Neuronal stem cell (in vitro differentiated cells): ENCODE data around the gene BCAS3.

Source experiments
- DNase-seq: peaks from one replicate; pipeline ENCODE4 v3.0.0-alpha.2; 2013; ENCODE audit warnings: low spot score
- H2AFZ ChIP-seq: one replicate; pipeline ENCODE4 v1.6.1; 2013; ENCODE audit warnings: mild to moderate bottlenecking, low read length, inconsistent platforms
- H2AK5ac ChIP-seq: 2 replicates; pipeline ENCODE4 v1.6.1; 2013; ENCODE audit warnings: low read depth, mild to moderate bottlenecking, inconsistent platforms, low read length, moderate library complexity, mixed read lengths
- H2BK120ac ChIP-seq: 2 replicates; pipeline ENCODE4 v1.6.1; 2013; ENCODE audit warnings: low read depth, mild to moderate bottlenecking, inconsistent platforms, low read length, moderate library complexity, mixed read lengths
- H2BK12ac ChIP-seq: one replicate; pipeline ENCODE4 v1.6.1; 2013; ENCODE audit warnings: low read length, inconsistent platforms
- H2BK15ac ChIP-seq: 2 replicates; pipeline ENCODE4 v1.6.1; 2013; ENCODE audit warnings: mild to moderate bottlenecking, low read length, inconsistent platforms, mixed read lengths
- H2BK5ac ChIP-seq: one replicate; pipeline ENCODE4 v1.6.1; 2013; ENCODE audit warnings: inconsistent platforms, mild to moderate bottlenecking, low read length, moderate library complexity
- H3K14ac ChIP-seq: one replicate; pipeline ENCODE4 v1.6.1; 2013; ENCODE audit warnings: low read length, inconsistent platforms
- H3K18ac ChIP-seq: 2 replicates; pipeline ENCODE4 v1.6.1; 2013; ENCODE audit warnings: low read length, inconsistent platforms
- H3K23ac ChIP-seq: 2 replicates; pipeline ENCODE4 v1.6.1; 2013; ENCODE audit warnings: low read depth, mild to moderate bottlenecking, mixed read lengths, low read length, inconsistent platforms; ENCODE audit not compliant: poor library complexity
- H3K27ac ChIP-seq: replicated peaks from 3 replicates; pipeline ENCODE4 v1.5.1; 2013; ENCODE audit warnings: low read length, inconsistent platforms
- H3K27me3 ChIP-seq, 3 experiments: 2 replicates each; pipeline ENCODE4 v1.6.1; 2013; ENCODE audit warnings: low read length in 3 of 3, mild to moderate bottlenecking in 2 of 3, inconsistent platforms in 1 of 3, low read depth in 1 of 3, mixed read lengths in 1 of 3, moderate library complexity in 1 of 3; ENCODE audit not compliant: control insufficient read depth in 3 of 3, insufficient read depth in 3 of 3
- H3K36me3 ChIP-seq, 2 donors: replicated peaks in 1 of 2; 2 replicates each; pipeline ENCODE4 v1.6.1; 2013; ENCODE audit warnings: low read length in 2 of 2; ENCODE audit not compliant: control insufficient read depth in 2 of 2, insufficient read depth in 2 of 2
- H3K4ac ChIP-seq: 2 replicates; pipeline ENCODE4 v1.6.1; 2013; ENCODE audit warnings: inconsistent platforms, mild to moderate bottlenecking, low read length, moderate library complexity
- H3K4me1 ChIP-seq, 2 donors: 1 replicate in 1 of 2; 2 replicates in 1 of 2; pipeline ENCODE4 v1.6.1; 2013; ENCODE audit warnings: low read length in 2 of 2, low read depth in 1 of 2; ENCODE audit not compliant: control insufficient read depth in 2 of 2, insufficient read depth in 1 of 2
- H3K4me2 ChIP-seq: one replicate; pipeline ENCODE4 v1.6.1; 2013; ENCODE audit warnings: mild to moderate bottlenecking, low read length, inconsistent platforms; ENCODE audit not compliant: insufficient read depth, poor library complexity, severe bottlenecking
- H3K4me3 ChIP-seq, 2 donors: 2 replicates each; pipeline ENCODE4 v1.5.1; 2013; ENCODE audit warnings: low read length in 2 of 2, mild to moderate bottlenecking in 2 of 2, inconsistent platforms in 1 of 2, moderate library complexity in 1 of 2
- H3K79me1 ChIP-seq: one replicate; pipeline ENCODE4 v1.6.1; 2013; ENCODE audit warnings: low read depth, mild to moderate bottlenecking, inconsistent platforms, low read length, moderate library complexity
- H3K9ac ChIP-seq: one replicate; pipeline ENCODE4 v1.6.1; 2013; ENCODE audit warnings: mild to moderate bottlenecking, low read depth, low read length, inconsistent platforms; ENCODE audit not compliant: poor library complexity
- H3K9me3 ChIP-seq, 2 donors: replicated peaks in 1 of 2; 2 replicates each; pipeline versions ENCODE3 to v1.6.1; 2013; ENCODE audit warnings: low read length in 2 of 2, mild to moderate bottlenecking in 2 of 2, inconsistent platforms in 1 of 2, low read depth in 1 of 2, mixed read lengths in 1 of 2, moderate library complexity in 1 of 2; ENCODE audit not compliant: control insufficient read depth in 2 of 2, insufficient read depth in 1 of 2
- H4K8ac ChIP-seq: one replicate; pipeline ENCODE4 v1.6.1; 2013; ENCODE audit warnings: low read depth, mild to moderate bottlenecking, inconsistent platforms, low read length, moderate library complexity
- H4K91ac ChIP-seq: one replicate; pipeline ENCODE4 v1.6.1; 2013; ENCODE audit warnings: low read length, low read depth, mild to moderate bottlenecking, inconsistent platforms; ENCODE audit not compliant: poor library complexity
- WGBS, 2 donors: extraction: QIAGEN DNeasy Blood & Tissue Kit; methylation state at CpG; one replicate each; pipeline ENCODE4 v1.1.7; 2013; ENCODE audit warnings: missing lambda C conversion rate in 2 of 2, mixed read lengths in 1 of 2; ENCODE audit not compliant: insufficient read length in 2 of 2, insufficient replicate concordance in 1 of 2; ENCODE audit errors: extremely low coverage in 2 of 2; 5-methylcytosine and 5-hydroxymethylcytosine counted together

The BCAS3 gene

DNA sequence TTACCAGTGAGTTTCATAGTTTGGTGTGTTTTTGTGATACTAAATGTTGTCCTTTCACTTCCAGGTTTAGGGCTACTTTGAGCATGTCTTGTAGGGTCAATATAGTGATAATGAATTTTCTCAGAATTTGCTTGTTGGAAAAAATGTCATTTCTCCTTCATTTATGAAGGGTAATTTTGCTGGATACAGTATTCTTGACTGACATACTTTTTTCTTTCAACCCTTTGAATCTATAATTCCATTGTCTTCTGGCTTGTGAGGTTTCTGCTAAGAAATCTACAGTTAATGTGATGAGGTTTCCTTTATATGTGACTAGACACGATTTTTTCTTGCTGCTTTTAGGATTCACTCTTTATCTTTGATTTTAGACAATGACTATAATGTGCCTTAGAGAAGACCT lies 219.3 kb downstream of the BCAS3 start:
- Histone ChIP-seq H4K91ac (no peak overlapping the region), H2BK5ac (no peak overlapping the region), H2AFZ (no peak overlapping the region), H3K14ac (no peak overlapping the region), H4K8ac (no peak overlapping the region), H3K9ac (no peak overlapping the region), H2BK120ac (no peak overlapping the region), H3K18ac (no peak overlapping the region), H3K9me3 (peaks cover 0 to 7% of the 10 kb centered on the region in 2 donors), H2AK5ac (no peak overlapping the region), H3K4me3 (no peak overlapping the region), H3K36me3 (no peaks in the 10 kb centered on the region), H3K79me1 (peaks cover 1% of the 10 kb centered on the region), H3K23ac (no peak overlapping the region), H3K27me3 (no peaks in the 10 kb centered on the region), H2BK12ac (no peak overlapping the region), H3K27ac (no peak overlapping the region), H2BK15ac (no peak overlapping the region), H3K4me1 (no peaks in the 10 kb centered on the region), H3K4ac (no peak overlapping the region), H3K4me2 (no peak overlapping the region)
- DNase-seq, result no peak
- WGBS, 2 donors, result no CpG with 5 or more reads among the region's 1 CpG

DNA sequence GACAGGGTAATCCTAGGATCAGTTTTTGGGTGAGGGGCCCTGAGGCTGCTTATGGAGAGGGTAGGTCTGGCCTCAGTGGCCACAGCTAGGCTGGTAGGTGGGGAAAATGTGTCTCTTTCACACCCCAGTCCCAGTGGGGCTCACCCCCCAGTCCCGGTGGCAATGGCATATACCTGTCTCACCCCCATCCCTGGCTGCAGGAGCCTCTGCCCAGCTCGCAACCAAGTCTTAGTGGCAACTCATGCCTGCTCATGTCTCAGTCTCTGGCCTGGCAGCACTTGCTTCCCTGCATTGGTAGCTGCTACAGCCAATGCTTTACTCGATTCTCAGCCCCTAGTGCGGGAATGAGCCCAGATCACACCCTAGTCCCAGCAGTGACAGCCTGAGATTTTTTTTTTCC lies 221.5 kb downstream of the BCAS3 start:
- no peak overlapping the region for H3K27ac ChIP-seq
- no peak overlapping the region for H2BK120ac ChIP-seq
- no peak overlapping the region for H3K9ac ChIP-seq
- no CpG with 5 or more reads among the region's 4 CpGs for WGBS, 2 donors
- no peak for DNase-seq
- H2AFZ ChIP-seq, result no peak overlapping the region
- peaks cover 1% of the 10 kb centered on the region for H3K79me1 ChIP-seq
- H2BK12ac ChIP-seq, result no peak overlapping the region
- no peak overlapping the region for H3K23ac ChIP-seq
- no peaks in the 10 kb centered on the region for H3K36me3 ChIP-seq
- H2BK15ac ChIP-seq, result no peak overlapping the region
- H3K14ac ChIP-seq, result no peak overlapping the region
- no peak overlapping the region for H2BK5ac ChIP-seq
- H4K91ac ChIP-seq, result no peak overlapping the region
- H3K4me3 ChIP-seq, result no peak overlapping the region
- no peak overlapping the region for H3K4ac ChIP-seq
- H3K4me2 ChIP-seq, result no peak overlapping the region
- H2AK5ac ChIP-seq, result no peak overlapping the region
- peak overlapping the region; percentile 83 for H3K18ac ChIP-seq
- H3K27me3 ChIP-seq, result no peaks in the 10 kb centered on the region
- H3K4me1 ChIP-seq, result no peaks in the 10 kb centered on the region
- H3K9me3 ChIP-seq, result peaks cover 0 to 7% of the 10 kb centered on the region in 2 donors
- H4K8ac ChIP-seq, result no peak overlapping the region

DNA sequence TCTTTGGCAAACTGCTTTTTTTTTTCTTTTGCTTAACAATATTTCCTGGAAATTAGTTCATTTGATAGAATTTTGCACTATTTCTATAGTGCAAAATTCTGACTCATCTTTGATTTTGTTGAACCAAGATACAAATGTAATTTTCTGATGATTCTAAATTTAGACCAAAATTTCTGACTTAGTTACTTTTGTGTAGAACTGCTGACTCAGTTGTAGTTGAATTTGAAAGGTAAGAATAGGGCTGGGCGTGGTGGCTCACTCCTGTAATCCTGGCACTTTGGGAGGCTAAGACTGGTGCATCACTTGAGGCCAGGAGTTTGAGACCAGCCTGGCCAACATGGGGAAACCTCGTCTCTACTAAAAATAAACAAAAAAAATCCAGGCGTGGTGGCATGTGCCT lies 223.0 kb downstream of the BCAS3 start:
- peaks cover 1% of the 10 kb centered on the region for H3K79me1 ChIP-seq
- no peaks in the 10 kb centered on the region for H3K4me1 ChIP-seq
- H3K4ac ChIP-seq, result no peak overlapping the region
- no peak overlapping the region for H4K91ac ChIP-seq
- H2BK5ac ChIP-seq, result no peak overlapping the region
- H3K14ac ChIP-seq, result no peak overlapping the region
- H3K23ac ChIP-seq, result no peak overlapping the region
- H2AK5ac ChIP-seq, result no peak overlapping the region
- no peak overlapping the region for H4K8ac ChIP-seq
- no peaks in the 10 kb centered on the region for H3K27me3 ChIP-seq
- no peak for DNase-seq
- no peak overlapping the region for H3K9ac ChIP-seq
- no peak overlapping the region for H2BK12ac ChIP-seq
- H3K27ac ChIP-seq, result no peak overlapping the region
- no peak overlapping the region for H2BK120ac ChIP-seq
- H3K36me3 ChIP-seq, result no peaks in the 10 kb centered on the region
- no peak overlapping the region for H3K4me2 ChIP-seq
- no peak overlapping the region for H2BK15ac ChIP-seq
- no peak overlapping the region for H3K4me3 ChIP-seq
- peaks cover 0 to 7% of the 10 kb centered on the region in 2 donors for H3K9me3 ChIP-seq
- no CpG with 5 or more reads among the region's 3 CpGs for WGBS, 2 donors
- H2AFZ ChIP-seq, result no peak overlapping the region
- H3K18ac ChIP-seq, result no peak overlapping the region

DNA sequence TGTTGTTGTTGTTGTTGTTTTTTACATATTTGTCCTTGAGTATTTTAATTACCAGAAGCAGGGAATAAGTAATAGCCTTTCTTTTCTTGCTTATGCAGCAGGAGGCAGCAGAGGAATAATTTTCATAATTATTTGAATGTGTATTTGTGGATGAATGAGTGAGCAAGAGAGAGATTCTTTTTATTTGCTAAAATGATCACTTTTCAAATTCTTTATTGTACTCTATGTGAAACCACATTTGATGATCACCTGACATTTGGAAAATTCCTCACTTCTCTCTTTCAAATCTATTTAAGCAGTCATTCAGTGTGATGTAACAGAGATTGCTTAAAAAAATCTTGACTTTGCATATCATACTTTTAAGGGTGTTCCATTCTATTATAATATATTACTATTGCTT lies 223.6 kb downstream of the BCAS3 start:
- Histone ChIP-seq H3K79me1 (peaks cover 1% of the 10 kb centered on the region), H3K4me2 (no peak overlapping the region), H2BK120ac (no peak overlapping the region), H3K9ac (no peak overlapping the region), H3K9me3 (peaks cover 0 to 7% of the 10 kb centered on the region in 2 donors), H2AFZ (no peak overlapping the region), H2BK5ac (no peak overlapping the region), H2AK5ac (no peak overlapping the region), H3K4me1 (no peaks in the 10 kb centered on the region), H3K27ac (no peak overlapping the region), H2BK12ac (no peak overlapping the region), H3K23ac (no peak overlapping the region), H4K91ac (no peak overlapping the region), H3K27me3 (no peaks in the 10 kb centered on the region), H2BK15ac (no peak overlapping the region), H3K14ac (no peak overlapping the region), H3K4me3 (no peak overlapping the region), H3K36me3 (no peaks in the 10 kb centered on the region), H3K4ac (no peak overlapping the region), H4K8ac (no peak overlapping the region), H3K18ac (no peak overlapping the region)
- DNase-seq, result no peak
